Upper lobe of left lung (tissue), 4 donors: ENCODE results near the gene SPATS2.
"Not testable (repeated sequence)": the region's sequence is repeated elsewhere in the genome, so short reads cannot be mapped to it uniquely, and the experiment has no call there.

Source experiments
- EP300 ChIP-seq, 4 donors: sonication (generic); formaldehyde crosslinking; IDR thresholded peaks; one replicate each; pipeline ENCODE4 v1.5.1; 2017; ENCODE audit warnings: antibody characterized with exemption in 4 of 4, control low read depth in 2 of 4
- POLR2A ChIP-seq, 4 donors: fragments of 450-650 bp; IDR thresholded peaks; one replicate each; pipeline ENCODE4 v1.5.1; 2016 to 2017; ENCODE audit warnings: antibody characterized with exemption in 4 of 4, mild to moderate bottlenecking in 2 of 4
- POLR2AphosphoS5 ChIP-seq, 2 donors: sonication (generic); formaldehyde crosslinking; IDR thresholded peaks; one replicate each; pipeline ENCODE4 v1.5.1; 2017; ENCODE audit warnings: antibody characterized with exemption in 2 of 2
- TF ChIP-seq, protein P1 (sequence below), 6 experiments: fragments of 450-650 bp in 4 of 6; fragments of 200-600 bp in 2 of 6; sonication (generic) in 2 of 6; IDR thresholded peaks; one replicate each; pipeline ENCODE4 v1.5.1; 2016 to 2019; ENCODE audit warnings: antibody characterized with exemption in 6 of 6

DNA sequence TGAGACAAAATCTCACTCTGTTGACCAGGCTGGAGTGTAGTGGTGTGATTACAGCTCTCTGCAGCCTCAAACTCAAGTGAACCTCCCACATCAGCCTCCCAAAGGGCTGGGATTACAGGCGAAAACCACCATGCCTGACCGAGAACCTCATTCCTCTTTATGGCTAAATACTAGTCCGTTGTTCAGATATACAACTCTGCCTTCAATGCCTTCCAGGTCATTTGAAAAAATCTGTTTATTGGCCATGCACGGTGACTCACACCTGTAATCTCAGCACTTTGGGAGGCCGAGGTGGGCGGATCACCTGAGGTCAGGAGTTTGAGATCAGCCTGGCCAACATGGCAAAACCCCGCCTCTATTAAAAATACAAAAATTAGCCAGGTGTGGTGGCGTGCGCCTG lies 12.9 kb downstream of the SPATS2 start:
- TF ChIP-seq, protein P1, sequence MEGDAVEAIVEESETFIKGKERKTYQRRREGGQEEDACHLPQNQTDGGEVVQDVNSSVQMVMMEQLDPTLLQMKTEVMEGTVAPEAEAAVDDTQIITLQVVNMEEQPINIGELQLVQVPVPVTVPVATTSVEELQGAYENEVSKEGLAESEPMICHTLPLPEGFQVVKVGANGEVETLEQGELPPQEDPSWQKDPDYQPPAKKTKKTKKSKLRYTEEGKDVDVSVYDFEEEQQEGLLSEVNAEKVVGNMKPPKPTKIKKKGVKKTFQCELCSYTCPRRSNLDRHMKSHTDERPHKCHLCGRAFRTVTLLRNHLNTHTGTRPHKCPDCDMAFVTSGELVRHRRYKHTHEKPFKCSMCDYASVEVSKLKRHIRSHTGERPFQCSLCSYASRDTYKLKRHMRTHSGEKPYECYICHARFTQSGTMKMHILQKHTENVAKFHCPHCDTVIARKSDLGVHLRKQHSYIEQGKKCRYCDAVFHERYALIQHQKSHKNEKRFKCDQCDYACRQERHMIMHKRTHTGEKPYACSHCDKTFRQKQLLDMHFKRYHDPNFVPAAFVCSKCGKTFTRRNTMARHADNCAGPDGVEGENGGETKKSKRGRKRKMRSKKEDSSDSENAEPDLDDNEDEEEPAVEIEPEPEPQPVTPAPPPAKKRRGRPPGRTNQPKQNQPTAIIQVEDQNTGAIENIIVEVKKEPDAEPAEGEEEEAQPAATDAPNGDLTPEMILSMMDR (IDR thresholded peaks at IDR 0.05), result not testable (repeated sequence)
- TF ChIP-seq POLR2A, EP300, POLR2AphosphoS5 (IDR thresholded peaks at IDR 0.05): not testable (repeated sequence)
